HG03175 (cell line): Measurements from ENCODE around the gene ENOSF1.
"Not testable (repeated sequence)": the region's sequence is repeated elsewhere in the genome, so short reads cannot be mapped to it uniquely, and the experiment has no call there.

ENCODE experiments used
- ATAC-seq: cut with Tn5 transposase; IDR thresholded peaks from one replicate; pipeline ENCODE4 v1.9.1; 2021; ENCODE audit warnings: mild to moderate bottlenecking, moderate library complexity; ENCODE audit not compliant: unreplicated experiment

Gene ENOSF1, protein sequence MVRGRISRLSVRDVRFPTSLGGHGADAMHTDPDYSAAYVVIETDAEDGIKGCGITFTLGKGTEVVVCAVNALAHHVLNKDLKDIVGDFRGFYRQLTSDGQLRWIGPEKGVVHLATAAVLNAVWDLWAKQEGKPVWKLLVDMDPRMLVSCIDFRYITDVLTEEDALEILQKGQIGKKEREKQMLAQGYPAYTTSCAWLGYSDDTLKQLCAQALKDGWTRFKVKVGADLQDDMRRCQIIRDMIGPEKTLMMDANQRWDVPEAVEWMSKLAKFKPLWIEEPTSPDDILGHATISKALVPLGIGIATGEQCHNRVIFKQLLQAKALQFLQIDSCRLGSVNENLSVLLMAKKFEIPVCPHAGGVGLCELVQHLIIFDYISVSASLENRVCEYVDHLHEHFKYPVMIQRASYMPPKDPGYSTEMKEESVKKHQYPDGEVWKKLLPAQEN

DNA sequence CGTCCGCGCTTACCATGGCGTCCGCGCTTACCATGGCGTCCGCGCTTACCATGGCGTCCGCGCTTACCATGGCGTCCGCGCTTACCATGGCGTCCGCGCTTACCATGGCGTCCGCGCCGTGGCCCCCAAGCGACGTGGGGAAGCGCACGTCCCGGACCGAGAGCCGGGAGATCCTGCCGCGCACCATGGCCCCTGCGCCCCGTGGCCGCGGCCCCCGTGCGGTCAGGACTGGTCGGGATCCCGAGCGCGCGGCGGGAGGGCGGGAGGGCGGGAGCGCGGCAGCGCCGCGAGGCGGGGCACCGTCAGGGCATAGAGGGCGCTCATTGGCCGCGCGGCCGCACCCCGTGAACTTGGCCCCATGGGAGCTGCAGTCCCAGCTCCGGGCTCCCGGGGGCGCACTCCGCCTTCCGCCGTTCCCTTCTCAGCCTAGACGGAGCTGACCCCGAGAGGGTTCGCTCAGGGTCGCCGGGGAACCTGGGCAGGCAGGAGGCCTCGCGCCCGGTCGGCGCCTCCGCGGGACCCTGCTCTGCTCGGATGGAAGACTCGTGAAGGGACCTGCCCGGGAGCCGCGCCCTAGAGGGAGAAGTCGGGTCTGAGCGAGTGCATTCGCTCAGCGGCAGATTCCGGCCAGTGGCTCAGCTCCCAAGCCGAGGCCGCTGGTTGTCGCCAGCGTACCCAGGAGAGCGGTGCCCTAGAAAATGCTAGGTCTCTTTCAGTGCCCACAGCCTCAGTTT, at the start of gene ENOSF1:
Gene ENOSF1, minus strand, starts transcription at position 230 of the 734 bp plus-strand sequence. Its CDS starts 43 bp downstream, at position 187.
- peak; percentile 92 for ATAC-seq

DNA sequence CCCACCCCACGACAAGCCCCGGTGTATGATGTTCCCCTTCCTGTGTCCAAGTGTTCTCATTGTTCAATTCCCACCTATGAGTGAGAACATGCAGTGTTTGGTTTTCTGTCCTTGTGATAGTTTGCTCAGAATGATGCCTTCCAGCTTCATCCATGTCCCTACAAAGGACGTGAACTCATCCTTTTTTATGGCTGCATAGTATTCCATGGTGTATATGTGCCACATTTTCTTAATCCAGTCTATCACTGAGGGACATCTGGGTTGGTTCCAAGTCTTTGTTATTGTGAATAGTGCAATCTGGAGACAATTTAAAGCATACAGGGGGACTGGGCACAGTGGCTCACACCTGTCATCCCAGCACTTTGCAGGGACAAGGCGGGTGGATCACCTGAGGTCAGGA, 47.4 kb upstream of the ENOSF1 start:
- ATAC-seq = not testable (repeated sequence)

DNA sequence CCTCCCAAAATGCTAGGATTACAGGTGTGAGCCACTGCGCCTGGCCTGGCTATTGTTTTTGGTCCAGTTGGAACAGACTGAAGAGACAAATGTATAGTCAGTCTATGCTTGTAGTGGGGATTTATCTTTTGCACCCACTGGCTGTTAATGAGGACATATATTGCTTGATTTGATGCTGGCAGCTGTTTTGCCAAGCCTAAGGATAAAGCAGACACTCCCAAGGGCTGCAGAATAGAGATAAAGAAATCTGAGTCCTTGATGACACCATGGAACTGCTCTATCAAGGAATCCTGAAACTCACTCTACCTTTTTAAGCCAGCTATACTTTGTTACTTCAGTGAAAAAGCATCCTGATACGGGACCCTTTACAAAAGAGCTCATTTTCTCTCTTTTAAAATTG, 43.1 kb upstream of the ENOSF1 start:
- no peak for ATAC-seq

DNA sequence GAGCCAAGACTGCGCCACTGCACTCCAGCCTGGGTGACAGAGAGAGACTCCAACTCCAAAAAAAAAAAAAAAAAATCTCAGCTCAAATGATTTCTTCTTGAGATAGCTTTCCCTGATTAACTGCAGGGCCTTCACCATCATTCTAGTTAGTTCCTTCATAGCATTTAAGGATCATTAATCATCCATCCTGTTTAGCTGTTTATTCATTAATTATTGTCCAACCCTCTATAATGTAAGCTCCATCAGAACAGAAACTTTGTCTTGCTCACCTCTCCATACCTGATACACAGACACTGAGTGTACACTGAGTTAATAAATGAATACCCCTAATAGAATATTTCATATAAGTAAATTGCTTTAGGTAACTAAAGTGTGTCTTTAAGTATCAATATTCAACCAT, 42.2 kb upstream of the ENOSF1 start:
- no peak for ATAC-seq

DNA sequence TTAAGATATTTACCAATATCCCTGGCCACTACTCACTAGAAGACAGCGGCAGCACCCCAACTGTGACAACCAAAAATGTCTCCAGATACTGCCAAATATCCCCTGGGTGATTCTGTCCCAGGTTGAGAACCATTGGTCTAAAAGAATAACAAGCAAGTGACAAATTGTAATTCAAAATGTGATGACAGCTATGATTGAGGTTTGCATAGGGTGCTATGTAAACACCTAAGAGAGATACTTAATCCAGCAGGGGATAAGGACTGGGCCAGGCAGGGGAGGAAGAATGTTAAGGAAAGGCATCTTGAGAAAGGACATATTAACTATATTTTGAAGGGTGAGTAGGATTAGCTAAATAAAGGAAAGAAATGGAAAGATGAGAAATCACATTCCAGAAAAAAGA, 38.0 kb upstream of the ENOSF1 start:
- ATAC-seq = no peak

DNA sequence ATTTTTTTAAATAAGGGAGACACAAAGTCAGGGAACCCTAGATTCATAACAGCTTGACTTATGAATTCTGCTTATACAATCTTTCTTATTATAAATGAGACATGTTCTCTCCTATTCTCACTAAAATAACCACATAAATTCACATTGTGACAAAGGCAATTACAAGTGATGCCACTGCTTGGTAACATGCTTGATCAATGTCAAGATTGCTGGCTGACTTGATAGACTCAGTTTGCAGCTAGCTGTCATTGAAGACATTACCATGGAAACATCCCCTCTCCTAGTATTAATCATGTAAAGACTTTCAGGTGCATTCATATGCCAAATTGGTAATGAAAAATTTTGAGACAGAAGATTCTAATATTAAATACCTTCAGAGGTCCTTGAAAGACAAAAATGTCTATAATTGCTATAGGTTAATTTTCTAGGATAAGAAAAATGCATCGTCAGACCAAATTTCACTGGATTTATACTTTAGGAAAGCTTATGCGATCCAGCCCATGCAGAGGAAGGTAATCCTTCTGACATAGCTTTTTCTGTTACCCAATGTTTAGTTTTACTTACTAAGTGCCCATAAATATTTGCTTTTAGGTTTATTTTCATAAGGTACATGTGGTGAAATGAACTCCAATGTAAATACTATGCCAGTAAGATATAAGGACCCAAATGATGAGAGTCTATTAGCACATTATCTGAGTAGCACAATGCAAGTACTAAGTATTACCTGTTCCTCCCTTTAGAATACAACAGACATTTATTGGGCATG, 32.6 kb upstream of the ENOSF1 start:
- no peak for ATAC-seq

DNA sequence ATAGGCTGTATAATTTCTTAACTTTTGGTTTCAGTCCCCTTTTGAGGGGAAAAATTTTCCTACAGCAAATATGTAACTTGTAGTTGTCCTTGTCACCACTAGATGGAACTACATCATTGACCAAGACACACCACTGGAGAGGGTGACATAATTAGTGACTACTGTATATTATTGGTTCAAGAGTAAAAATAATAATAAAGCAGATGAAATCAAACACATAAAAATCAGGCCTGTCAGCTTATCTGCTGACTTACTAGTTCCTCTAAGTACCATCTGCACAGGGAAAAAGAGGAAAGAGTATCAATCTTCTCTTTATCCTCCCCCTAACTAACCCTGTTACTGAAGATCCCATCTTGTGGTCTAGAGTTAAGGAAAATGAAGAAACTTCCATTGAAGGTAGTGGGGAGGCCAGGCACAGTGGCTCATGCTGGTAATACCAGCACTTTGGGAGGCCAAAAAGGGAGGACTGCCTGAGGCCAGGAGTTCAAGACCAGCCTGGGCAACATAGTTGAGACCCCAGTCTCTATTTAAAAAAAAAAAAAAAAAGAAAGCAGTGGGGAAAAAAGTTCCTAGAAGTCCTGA, 29.6 kb upstream of the ENOSF1 start:
- ATAC-seq = peak; percentile 93

DNA sequence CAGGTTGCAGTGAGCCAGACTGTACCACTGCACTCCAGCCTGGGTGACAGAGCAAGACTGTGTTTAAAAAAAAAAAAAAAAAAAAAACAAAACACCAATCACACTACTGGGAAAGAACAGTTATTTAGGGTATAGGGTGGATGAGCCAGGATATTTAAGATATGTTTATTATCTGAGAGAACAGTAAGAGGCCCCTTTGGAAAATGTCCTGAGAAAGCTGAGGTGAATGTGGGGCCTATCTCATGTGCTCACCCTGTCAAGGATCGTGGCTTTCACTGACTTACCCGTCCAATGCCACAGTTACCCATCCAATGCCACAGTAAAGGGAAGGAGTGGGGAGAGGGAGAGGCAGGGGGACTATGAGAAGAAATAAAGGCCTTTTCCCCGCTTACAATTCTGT, 19.9 kb upstream of the ENOSF1 start:
- ATAC-seq = no peak

DNA sequence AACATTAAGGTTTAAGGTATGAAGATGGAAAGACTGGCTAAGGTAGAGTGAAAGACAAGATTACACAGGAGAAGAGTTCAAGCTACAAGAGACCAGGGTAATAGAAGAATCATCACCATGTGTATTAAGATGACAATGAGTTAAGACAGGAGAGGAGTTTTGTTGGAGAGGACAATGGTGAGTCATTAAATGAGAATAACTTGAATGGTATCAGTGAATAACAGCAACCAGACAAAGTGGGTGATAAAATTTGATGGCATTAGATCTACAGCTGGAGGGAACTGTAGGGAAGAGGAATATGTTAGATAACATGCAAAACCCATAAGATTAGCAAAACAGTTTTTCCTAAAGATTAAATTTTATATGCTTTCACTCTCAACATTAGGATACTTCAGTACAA, 18.8 kb upstream of the ENOSF1 start:
- no peak for ATAC-seq

DNA sequence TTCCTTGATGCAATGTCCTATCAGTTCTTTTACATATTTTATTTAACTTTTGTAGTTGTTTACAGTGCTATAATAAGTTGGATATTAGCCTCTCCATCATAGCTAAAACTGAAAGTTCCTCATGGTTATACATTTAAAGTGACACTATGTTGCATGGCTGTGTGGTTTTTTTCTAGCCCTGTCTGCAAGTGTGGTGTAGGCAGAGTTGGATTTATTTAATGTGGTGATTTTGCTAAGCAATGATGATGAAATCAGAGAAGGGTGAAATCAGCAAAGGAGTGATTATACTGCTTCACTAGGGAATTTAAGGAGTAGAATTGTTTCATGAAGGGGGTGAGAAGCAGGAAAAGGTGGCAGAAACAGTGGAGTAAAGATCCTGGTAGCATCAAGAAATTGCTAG, 18.3 kb upstream of the ENOSF1 start:
- ATAC-seq = no peak

DNA sequence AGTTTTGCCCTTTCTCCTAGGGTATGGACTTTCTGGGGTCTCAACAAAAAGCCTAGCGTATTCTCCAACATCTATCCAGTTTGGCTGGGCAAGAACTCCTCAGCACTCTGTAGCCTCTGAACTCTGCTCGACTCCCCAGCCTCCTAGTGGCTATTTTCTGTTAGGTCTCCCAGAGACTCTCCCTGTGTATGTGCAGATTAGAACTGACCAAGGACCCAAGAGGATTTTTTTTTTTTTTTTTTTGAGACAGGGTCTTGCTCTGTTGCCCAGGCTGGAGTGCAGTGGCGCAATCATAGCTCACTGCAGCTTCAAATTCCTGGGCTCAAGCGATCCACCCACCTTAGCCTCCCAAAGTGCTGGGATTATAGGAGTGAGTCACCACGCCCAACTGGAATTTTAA, 17.7 kb upstream of the ENOSF1 start:
- not testable (repeated sequence) for ATAC-seq

DNA sequence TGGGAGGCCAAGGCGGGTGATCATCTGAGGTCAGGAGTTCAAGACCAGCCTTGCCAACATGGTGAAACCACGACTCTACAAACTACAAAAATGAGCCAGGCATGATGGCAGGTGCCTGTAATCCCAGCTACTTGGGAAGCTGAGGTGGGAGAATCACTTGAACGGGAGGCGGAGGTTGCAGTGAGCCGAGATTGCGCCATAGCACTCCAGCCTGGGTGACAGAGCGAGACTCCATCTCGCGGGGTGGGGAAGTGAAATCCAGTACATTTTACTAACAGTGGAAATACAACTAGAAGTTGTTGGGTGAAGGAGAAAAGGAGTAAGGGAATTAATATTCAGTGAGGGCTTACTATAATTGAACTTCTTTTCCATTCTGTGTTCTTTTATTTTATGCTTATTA, 13.2 kb upstream of the ENOSF1 start:
- ATAC-seq = no peak

DNA sequence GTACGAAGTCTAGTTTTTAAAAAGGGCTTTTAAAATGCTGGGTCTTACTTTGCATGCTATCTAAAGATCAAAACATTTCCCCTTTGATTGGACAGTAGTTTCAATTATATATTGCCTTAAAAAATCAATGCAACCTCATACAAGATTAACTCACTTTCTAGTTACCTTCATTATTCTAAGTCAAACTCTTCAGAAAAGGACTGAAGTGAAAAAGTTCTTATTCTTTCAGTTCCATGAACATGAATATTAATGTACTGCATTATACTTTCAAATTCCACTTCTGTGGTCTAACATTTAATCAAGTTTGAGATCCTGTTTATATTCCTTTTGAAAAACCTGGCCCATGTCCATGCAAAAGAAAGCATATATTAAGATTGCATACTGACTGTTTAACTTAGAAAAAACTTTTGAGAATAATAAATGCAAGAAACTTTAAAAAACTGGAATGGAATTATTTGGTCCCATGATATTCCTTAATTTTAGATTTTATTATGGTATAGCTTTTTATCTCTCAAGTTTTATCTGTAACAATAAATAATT, 11.2 kb upstream of the ENOSF1 start:
- ATAC-seq = no peak

DNA sequence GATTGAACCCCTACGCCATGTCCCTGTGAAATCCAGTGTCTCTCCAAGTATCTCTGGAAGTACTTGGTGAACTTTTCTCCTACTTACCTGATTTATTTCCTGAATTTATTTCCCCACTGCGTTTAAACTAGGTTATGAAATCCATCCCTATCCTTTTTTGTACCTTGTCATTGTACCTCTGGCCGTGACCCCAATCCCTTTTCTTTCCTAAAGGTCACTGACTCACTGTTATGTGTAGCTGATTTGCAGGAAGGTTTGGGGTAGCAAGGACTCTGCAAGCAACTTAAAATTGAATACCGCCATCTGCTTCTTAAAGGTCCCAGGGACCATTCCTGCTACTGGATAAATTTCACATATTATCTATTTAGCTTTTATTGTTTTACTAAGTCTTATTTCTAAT, 4.6 kb upstream of the ENOSF1 start:
- ATAC-seq = no peak

DNA sequence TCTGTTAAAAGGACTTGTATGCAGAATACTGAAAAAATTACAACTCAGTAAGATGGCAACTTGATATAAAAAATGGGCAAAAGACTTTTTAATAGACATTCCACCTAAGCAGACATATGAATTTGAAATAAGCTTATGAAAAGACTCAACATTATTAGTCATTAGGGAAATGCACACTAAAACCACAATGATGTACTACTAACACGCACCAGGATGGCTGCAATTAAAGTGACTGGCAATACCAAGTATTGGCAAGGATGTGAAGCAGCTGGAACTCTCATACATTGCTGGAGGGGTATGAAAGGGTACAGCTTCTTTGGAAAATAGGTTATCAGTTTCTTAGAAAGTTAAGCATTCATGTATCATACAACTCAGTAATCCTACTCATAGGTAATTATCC, 3.2 kb upstream of the ENOSF1 start:
- ATAC-seq = no peak

DNA sequence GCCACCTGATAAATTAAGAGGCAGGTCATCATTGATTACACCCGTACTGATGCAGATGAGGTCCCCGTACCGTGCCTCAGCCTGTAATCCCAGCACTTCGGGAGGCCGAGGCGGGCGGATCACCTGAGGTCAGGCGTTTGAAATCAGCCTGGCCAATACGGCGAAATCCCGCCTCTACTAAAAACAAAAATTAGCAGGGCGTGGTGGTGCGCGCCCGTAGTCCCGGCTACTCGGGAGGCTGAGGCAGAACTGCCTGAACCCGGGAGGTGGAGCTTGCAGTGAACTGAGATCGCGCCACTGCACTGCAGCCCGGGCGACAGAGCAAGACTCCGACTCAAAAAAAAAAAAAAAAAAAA, 683 bp upstream of the ENOSF1 start:
- ATAC-seq = no peak

DNA sequence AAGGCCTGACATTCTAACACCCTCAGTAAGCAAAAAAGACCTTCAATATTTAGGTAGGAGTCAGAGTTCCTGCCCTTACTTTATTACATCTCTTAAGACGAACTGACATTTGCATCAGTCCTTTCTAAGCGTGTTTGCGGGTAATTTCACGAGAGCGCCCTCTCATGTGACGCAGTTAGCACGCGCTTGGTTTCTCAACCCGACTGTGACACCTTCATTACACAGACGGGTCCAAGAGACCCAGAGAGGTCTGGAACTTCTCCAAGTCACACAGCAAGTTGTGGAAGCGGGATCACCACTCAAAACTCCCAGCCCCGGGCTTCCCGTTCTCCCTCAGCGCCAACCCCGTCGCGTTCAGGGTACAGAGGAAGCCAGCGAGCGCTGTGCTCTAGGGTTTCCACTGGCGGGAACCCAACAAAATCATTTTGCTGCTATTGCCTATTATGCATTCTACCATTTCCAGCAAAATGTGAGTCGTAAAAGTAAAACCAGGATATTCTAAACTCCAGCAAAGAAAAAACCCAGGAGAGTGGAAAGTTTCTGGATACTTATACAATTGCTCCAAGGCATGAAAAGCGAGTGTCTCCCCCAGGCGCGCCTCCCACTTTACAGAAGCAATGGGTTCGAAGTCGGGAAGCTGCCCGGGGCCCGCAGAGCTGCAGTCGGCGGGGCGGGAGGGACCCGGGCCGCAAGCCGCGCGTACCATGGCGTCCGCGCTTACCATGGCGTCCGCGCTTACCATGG, 601 bp downstream of the ENOSF1 start:
- peak; percentile 67 for ATAC-seq

DNA sequence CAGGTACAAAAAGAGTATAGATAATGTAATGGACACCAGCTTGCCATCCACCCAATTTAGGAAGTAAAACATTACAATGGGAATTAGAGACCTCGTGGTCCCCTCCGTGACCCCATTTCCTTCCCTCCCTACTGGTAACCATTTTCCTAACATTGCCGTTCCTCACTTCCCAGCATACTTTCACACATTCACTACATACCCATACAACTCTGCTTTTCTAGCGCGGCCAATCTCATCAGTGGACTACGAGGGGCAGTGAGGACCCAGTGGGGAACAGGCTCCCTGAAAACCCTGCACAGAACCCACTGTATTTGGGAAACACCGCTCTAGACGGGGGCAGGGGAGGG, 1.1 kb downstream of the ENOSF1 start:
- ATAC-seq = peak; percentile 4

DNA sequence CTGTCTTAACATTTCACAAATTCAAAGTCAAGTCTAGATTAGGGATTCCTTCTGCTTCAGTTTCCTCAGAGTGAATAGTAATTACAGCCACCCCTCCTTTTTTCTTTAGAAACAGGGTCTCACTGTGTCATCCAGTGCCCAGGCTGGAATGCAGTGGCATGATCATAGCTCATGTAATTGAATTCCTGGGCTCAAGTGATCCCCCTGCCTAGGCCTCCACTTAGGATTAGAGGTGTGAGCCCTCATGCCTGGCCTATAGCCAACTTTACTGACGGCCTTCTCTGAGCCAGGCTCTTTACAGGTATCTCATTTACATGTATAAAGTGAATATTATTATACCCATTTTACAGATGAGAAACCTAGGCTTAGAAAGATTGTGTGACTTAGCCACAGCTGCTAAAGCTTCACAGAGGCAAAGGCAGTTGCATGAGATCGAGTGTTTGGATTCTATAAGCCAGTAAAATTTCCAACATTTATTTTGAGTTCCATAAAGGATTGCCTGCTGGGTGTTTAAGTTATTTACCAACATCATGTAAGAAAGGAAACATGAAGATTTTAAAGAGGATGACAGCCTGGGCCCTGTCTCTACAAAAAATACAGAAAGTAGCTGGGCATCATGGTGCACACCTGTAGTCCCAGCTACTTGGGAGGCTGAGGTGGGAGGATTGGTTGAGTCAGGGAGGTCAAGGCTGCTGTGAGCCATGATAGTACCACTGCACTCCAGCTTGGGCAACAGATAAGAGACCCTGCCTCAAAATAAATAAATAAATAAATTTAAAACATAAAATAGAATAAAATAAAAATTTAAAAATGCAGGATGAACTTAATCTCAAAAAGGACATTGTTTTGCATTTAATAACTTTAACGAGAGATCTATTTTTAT, 1.8 kb downstream of the ENOSF1 start:
- ATAC-seq = no peak
